Activated CD4-positive, alpha-beta memory T cell treated with anti-CD3 and anti-CD28 coated beads, Interleukin-2, amount 10 ng/mL, durations not matched to agents 7 days and 5 days (primary cell): ENCODE data around the gene ABHD14A. TPM values are rescaled to one million over a fixed set of nuclear protein-coding genes. Genes with fewer than 3 reads are reported as not detected.

Source experiments
- CTCF ChIA-PET: fragments of 350-600 bp; sonication (Branson Sonifier 250); formaldehyde crosslinking; loops from one replicate; lab custom pipeline; 2021; ENCODE audit warnings: antibody characterized with exemption, inconsistent platforms; lab: Charles Lee
- POLR2A ChIA-PET: fragments of 350-600 bp; sonication (Branson Sonifier 250); formaldehyde crosslinking; loops from one replicate; lab custom pipeline; 2021; ENCODE audit warnings: antibody characterized with exemption; lab: Charles Lee
- DNase-seq: peaks from one replicate; pipeline ENCODE4 v3.0.0-alpha.2; 2020
- H3K27ac Mint-ChIP-seq: one replicate; pipeline ENCODE4 v1.8.0; 2021; ENCODE audit warnings: mild to moderate bottlenecking, mixed read lengths
- H3K27me3 Mint-ChIP-seq: one replicate; pipeline ENCODE4 v1.8.0; 2021; ENCODE audit warnings: mixed read lengths
- H3K36me3 Mint-ChIP-seq: one replicate; pipeline ENCODE4 v1.8.0; 2021; ENCODE audit warnings: low read depth, mixed read lengths
- H3K4me1 Mint-ChIP-seq: one replicate; pipeline ENCODE4 v1.8.0; 2021; ENCODE audit warnings: mixed read lengths
- H3K4me3 Mint-ChIP-seq: one replicate; pipeline ENCODE4 v1.8.0; 2021; ENCODE audit warnings: mild to moderate bottlenecking, mixed read lengths
- H3K9me3 Mint-ChIP-seq: one replicate; pipeline ENCODE4 v1.8.0; 2021; ENCODE audit warnings: mixed read lengths
- total RNA-seq, 2 experiments: library from RNA; stranded (reverse); gene quantifications; one replicate each; pipeline ENCODE4 v1.2.3, GENCODE V29; 2021

The ABHD14A gene
- total RNA-seq, 2 experiments from 2014 or later = 10.8 to 13.3 TPM

GRCh38 chr3:51997172-51997571 lies 22.3 kb downstream of the ABHD14A start:
- Mint-ChIP-seq H3K27ac (no peak overlapping the region), H3K27me3 (peaks cover 10% of the 10 kb centered on the region), H3K4me3 (no peak overlapping the region), H3K36me3 (peaks cover 35% of the 10 kb centered on the region), H3K9me3 (no peaks in the 10 kb centered on the region), H3K4me1 (peaks cover 43% of the 10 kb centered on the region)
- CTCF ChIA-PET = interaction anchor here (1.5 kb wide), 1 partner anchor 15 kb away, joined by 3 read pairs; no protein-coding TSS in a partner anchor
- POLR2A ChIA-PET = no interaction called here
- DNase-seq = no peak

- Mint-ChIP-seq H3K4me3 (no peak overlapping the region), H3K9me3 (no peaks in the 10 kb centered on the region), H3K36me3 (peaks cover 27% of the 10 kb centered on the region), H3K27ac (no peak overlapping the region), H3K27me3 (peaks cover 10% of the 10 kb centered on the region), H3K4me1 (peaks cover 35% of the 10 kb centered on the region)
- CTCF ChIA-PET = interaction anchor here (1.0 to 1.5 kb wide), 4 partner anchors 16 to 156 kb away, joined by 3 read pairs; partner anchors contain the start of gene POC1A
- POLR2A ChIA-PET = interaction anchor here (0.7 to 1.2 kb wide), 2 partner anchors 59 to 156 kb away, joined by 3 read pairs; partner anchors contain the start of genes DUSP7 and POC1A
- no peak for DNase-seq
Observed at GRCh38 chr3:51997935-51998596, 23.2 kb downstream of the ABHD14A start.

- ChIA-PET CTCF (interaction anchor here (1.0 to 1.5 kb wide), 4 partner anchors 17 to 156 kb away, joined by 3 read pairs; partner anchors contain the start of gene POC1A), POLR2A (interaction anchor here (0.7 to 1.2 kb wide), 2 partner anchors 58 to 155 kb away, joined by 3 read pairs; partner anchors contain the start of genes DUSP7 and POC1A)
- H3K9me3 Mint-ChIP-seq = no peaks in the 10 kb centered on the region
- peaks cover 10% of the 10 kb centered on the region for H3K27me3 Mint-ChIP-seq
- H3K27ac Mint-ChIP-seq = no peak overlapping the region
- no peak overlapping the region for H3K4me3 Mint-ChIP-seq
- H3K36me3 Mint-ChIP-seq = peaks cover 21% of the 10 kb centered on the region
- H3K4me1 Mint-ChIP-seq = peaks cover 29% of the 10 kb centered on the region
- DNase-seq = no peak
Observed at GRCh38 chr3:51998774-51999173, 23.9 kb downstream of the ABHD14A start.

GRCh38 chr3:51999846-52000245 lies 25.0 kb downstream of the ABHD14A start:
- H3K36me3 Mint-ChIP-seq = peaks cover 11% of the 10 kb centered on the region

GRCh38 chr3:52001443-52001974 lies 26.6 kb downstream of the ABHD14A start:
- POLR2A ChIA-PET = interaction anchor here (0.6 to 2.3 kb wide), 7 partner anchors 24 to 338 kb away, joined by 3 to 7 read pairs (median 4); partner anchors contain the start of gene DUSP7
- no peaks in the 10 kb centered on the region for H3K36me3 Mint-ChIP-seq
- CTCF ChIA-PET = interaction anchor here (0.5 to 5.5 kb wide), 23 partner anchors 9 to 428 kb away, joined by 3 to 54 read pairs (median 6); partner anchors contain the start of genes DUSP7, PARP3, POC1A and RRP9

More at GRCh38 chr3:51999846-52000245, 25.0 kb downstream of the ABHD14A start:
- no peaks in the 10 kb centered on the region for H3K9me3 Mint-ChIP-seq
- DNase-seq = no peak
- CTCF ChIA-PET = interaction anchor here (2.4 to 5.5 kb wide), 3 partner anchors 13 to 122 kb away, joined by 9 to 54 read pairs (median 50); partner anchors contain the start of gene DUSP7
- POLR2A ChIA-PET = no interaction called here
- peaks cover 18% of the 10 kb centered on the region for H3K4me1 Mint-ChIP-seq
- no peak overlapping the region for H3K27ac Mint-ChIP-seq
- peaks cover 10% of the 10 kb centered on the region for H3K27me3 Mint-ChIP-seq
- H3K4me3 Mint-ChIP-seq = no peak overlapping the region

GRCh38 chr3:52002748-52003147 lies 27.9 kb downstream of the ABHD14A start:
- Mint-ChIP-seq H3K36me3 (no peaks in the 10 kb centered on the region), H3K27me3 (peaks cover 7% of the 10 kb centered on the region), H3K4me3 (no peak overlapping the region), H3K27ac (no peak overlapping the region), H3K4me1 (peaks cover 16% of the 10 kb centered on the region), H3K9me3 (no peaks in the 10 kb centered on the region)
- ChIA-PET POLR2A (interaction anchor here (1.2 to 2.3 kb wide), 2 partner anchors 9 to 120 kb away, joined by 3 to 7 read pairs; no protein-coding TSS in a partner anchor), CTCF (interaction anchor here (1.0 to 5.5 kb wide), 7 partner anchors 52 to 235 kb away, joined by 3 to 54 read pairs (median 11); partner anchors contain the start of genes DUSP7 and POC1A)
- no peak for DNase-seq

More at GRCh38 chr3:52001443-52001974, 26.6 kb downstream of the ABHD14A start:
- H3K9me3 Mint-ChIP-seq = no peaks in the 10 kb centered on the region
- H3K27ac Mint-ChIP-seq = no peak overlapping the region
- peaks cover 10% of the 10 kb centered on the region for H3K27me3 Mint-ChIP-seq
- no peak overlapping the region for H3K4me3 Mint-ChIP-seq
- peak; percentile 87 for DNase-seq
- peaks cover 20% of the 10 kb centered on the region for H3K4me1 Mint-ChIP-seq

GRCh38 chr3:52004163-52004787 lies 29.4 kb downstream of the ABHD14A start:
- Mint-ChIP-seq H3K36me3 (no peaks in the 10 kb centered on the region), H3K9me3 (no peaks in the 10 kb centered on the region), H3K4me3 (no peak overlapping the region), H3K27ac (no peak overlapping the region), H3K4me1 (peaks cover 16% of the 10 kb centered on the region), H3K27me3 (no peaks in the 10 kb centered on the region)
- no peak for DNase-seq
- CTCF ChIA-PET = interaction anchor here (0.5 to 5.5 kb wide), 8 partner anchors 31 to 217 kb away, joined by 3 to 54 read pairs (median 4); partner anchors contain the start of gene DUSP7
- POLR2A ChIA-PET = no interaction called here

- DNase-seq = no peak
- H3K9me3 Mint-ChIP-seq = no peaks in the 10 kb centered on the region
- no peak overlapping the region for H3K27ac Mint-ChIP-seq
- H3K4me1 Mint-ChIP-seq = peaks cover 16% of the 10 kb centered on the region
- no peak overlapping the region for H3K4me3 Mint-ChIP-seq
- ChIA-PET POLR2A (no interaction called here), CTCF (interaction anchor here (1.1 to 5.5 kb wide), 4 partner anchors 51 to 140 kb away, joined by 3 to 54 read pairs (median 15); partner anchors contain the start of gene DUSP7)
- H3K36me3 Mint-ChIP-seq = no peaks in the 10 kb centered on the region
- no peaks in the 10 kb centered on the region for H3K27me3 Mint-ChIP-seq
Observed at GRCh38 chr3:52004906-52005395, 30.1 kb downstream of the ABHD14A start.

GRCh38 chr3:52005571-52005986 lies 30.7 kb downstream of the ABHD14A start:
- ChIA-PET POLR2A (no interaction called here), CTCF (interaction anchor here (1.1 kb wide), 1 partner anchor 139 kb away, joined by 3 read pairs; no protein-coding TSS in a partner anchor)
- DNase-seq = no peak
- no peaks in the 10 kb centered on the region for H3K27me3 Mint-ChIP-seq
- H3K9me3 Mint-ChIP-seq = no peaks in the 10 kb centered on the region
- no peaks in the 10 kb centered on the region for H3K36me3 Mint-ChIP-seq
- H3K4me3 Mint-ChIP-seq = no peak overlapping the region
- H3K27ac Mint-ChIP-seq = no peak overlapping the region
- H3K4me1 Mint-ChIP-seq = peaks cover 16% of the 10 kb centered on the region

- Mint-ChIP-seq H3K27ac (no peak overlapping the region), H3K27me3 (no peaks in the 10 kb centered on the region), H3K9me3 (no peaks in the 10 kb centered on the region), H3K4me3 (no peak overlapping the region), H3K4me1 (peaks cover 16% of the 10 kb centered on the region), H3K36me3 (no peaks in the 10 kb centered on the region)
- ChIA-PET POLR2A (no interaction called here), CTCF (interaction anchor here (1.1 kb wide), 1 partner anchor 139 kb away, joined by 3 read pairs; no protein-coding TSS in a partner anchor)
- no peak for DNase-seq
Observed at GRCh38 chr3:52006017-52006819, 31.4 kb downstream of the ABHD14A start.

- H3K4me1 Mint-ChIP-seq = peaks cover 13% of the 10 kb centered on the region
- no peaks in the 10 kb centered on the region for H3K27me3 Mint-ChIP-seq
- POLR2A ChIA-PET = no interaction called here
- H3K36me3 Mint-ChIP-seq = no peaks in the 10 kb centered on the region
- H3K4me3 Mint-ChIP-seq = no peak overlapping the region
- DNase-seq = no peak
- H3K27ac Mint-ChIP-seq = no peak overlapping the region
- no peaks in the 10 kb centered on the region for H3K9me3 Mint-ChIP-seq
- CTCF ChIA-PET = no interaction called here
Observed at GRCh38 chr3:52006820-52007133, 31.9 kb downstream of the ABHD14A start.

GRCh38 chr3:52007291-52007690 lies 32.4 kb downstream of the ABHD14A start:
- DNase-seq = no peak
- Mint-ChIP-seq H3K36me3 (no peaks in the 10 kb centered on the region), H3K4me3 (no peak overlapping the region), H3K27ac (no peak overlapping the region), H3K4me1 (peaks cover 10% of the 10 kb centered on the region), H3K27me3 (no peaks in the 10 kb centered on the region), H3K9me3 (no peaks in the 10 kb centered on the region)
- CTCF ChIA-PET = interaction anchor here (0.6 kb wide), 1 partner anchor 116 kb away, joined by 3 read pairs; no protein-coding TSS in a partner anchor
- POLR2A ChIA-PET = no interaction called here
